Esophagus muscularis mucosa (tissue), 4 donors: ENCODE data around the gene RRBP1. TPM values are rescaled to one million over a fixed set of nuclear protein-coding genes. Genes with fewer than 3 reads are reported as not detected.
A peak's percentile ranks its signal among the peaks of the same experiment; 100 is the strongest.

ENCODE experiments used
- DNase-seq: peaks from one replicate; pipeline ENCODE4 v3.0.0-alpha.2; 2017; ENCODE audit errors: extremely low spot score
- H3K27ac ChIP-seq, 4 donors: fragments of 200-600 bp; sonication (generic); replicated peaks in 1 of 4; 1 replicate in 3 of 4; 2 replicates in 1 of 4; pipeline ENCODE4 v1.5.1; 2016 to 2019; ENCODE audit warnings: mild to moderate bottlenecking in 1 of 4
- H3K27me3 ChIP-seq, 4 donors: fragments of 200-600 bp; sonication (generic); one replicate each; pipeline versions ENCODE4 v1.5.1 to v1.6.0; 2016 to 2019
- H3K36me3 ChIP-seq, 4 donors: fragments of 200-600 bp; sonication (generic); one replicate each; pipeline ENCODE4 v1.5.1; 2016 to 2019
- H3K4me1 ChIP-seq, 4 donors: fragments of 200-600 bp; sonication (generic); one replicate each; pipeline ENCODE4 v1.5.1; 2016 to 2019
- H3K4me3 ChIP-seq, 4 donors: fragments of 200-600 bp; sonication (generic); 1 replicate in 2 of 4; 2 replicates in 2 of 4; pipeline ENCODE4 v1.5.1; 2016 to 2019; ENCODE audit warnings: mild to moderate bottlenecking in 4 of 4, moderate library complexity in 1 of 4
- H3K9me3 ChIP-seq, 4 donors: fragments of 200-600 bp; sonication (generic); 1 replicate in 3 of 4; 2 replicates in 1 of 4; pipeline ENCODE4 v1.5.1; 2016 to 2019
- CTCF ChIP-seq, 3 experiments: fragments of 200-600 bp in 2 of 3; fragments of 450-650 bp in 1 of 3; sonication (generic) in 2 of 3; IDR thresholded peaks; one replicate each; pipeline ENCODE4 v1.5.1; 2017 to 2019; ENCODE audit warnings: antibody characterized with exemption in 3 of 3, mild to moderate bottlenecking in 2 of 3, moderate library complexity in 1 of 3
- EP300 ChIP-seq: sonication (generic); formaldehyde crosslinking; IDR thresholded peaks from one replicate; pipeline ENCODE4 v1.6.1; 2017; ENCODE audit warnings: antibody characterized with exemption
- POLR2A ChIP-seq: fragments of 450-650 bp; IDR thresholded peaks from one replicate; pipeline ENCODE4 v1.6.1; 2017; ENCODE audit warnings: antibody characterized with exemption, moderate library complexity, mild to moderate bottlenecking, low read depth
- POLR2AphosphoS5 ChIP-seq, 2 donors: sonication (generic); formaldehyde crosslinking; IDR thresholded peaks; one replicate each; pipeline ENCODE4 v1.6.1; 2017; ENCODE audit warnings: antibody characterized with exemption in 2 of 2
- WGBS: methylation state at CpG from one replicate; pipeline ENCODE4 v1.1.5; 2018; 5-methylcytosine and 5-hydroxymethylcytosine counted together
- intact Hi-C: fragments of 100-400 bp; cut with DNase I; formaldehyde crosslinking; loops from one replicate; pipeline ENCODE4 v1.15.1; 2023
- total RNA-seq, 4 donors: library from RNA; depleted of rRNA; stranded (reverse); fragments of >200 nt; gene quantifications; one replicate each; pipeline versions ENCODE4 v1.1.0 to v1.2.1, GENCODE V29; 2016

Gene RRBP1
- total RNA-seq, 4 donors from 2014 or later = 61.5 to 86.6 (median 65.4) TPM

GRCh38 chr20:17655865-17656479, 26.1 kb downstream of the RRBP1 start:
- no peak for DNase-seq
- intact Hi-C loops = no loop called here
- peaks cover 0 to 5% (median 2%) of the 10 kb centered on the region in 4 donors for H3K9me3 ChIP-seq
- 87% methylated on average over 11 of the region's 11 CpGs for WGBS
- no peak overlapping the region for H3K27ac ChIP-seq
- TF ChIP-seq POLR2AphosphoS5 (IDR thresholded peaks at IDR 0.05) (no peak), CTCF (IDR thresholded peaks at IDR 0.05) (no peak), POLR2A (no peak), EP300 (no peak)
- H3K4me1 ChIP-seq = peaks cover 12 to 46% (median 40%) of the 10 kb centered on the region in 4 donors
- no peak overlapping the region for H3K4me3 ChIP-seq
- H3K36me3 ChIP-seq = peaks cover 0 to 48% (median 33%) of the 10 kb centered on the region in 4 donors
- H3K27me3 ChIP-seq = no peaks in the 10 kb centered on the region

- Histone ChIP-seq H3K9me3 (peaks cover 0 to 5% (median 2%) of the 10 kb centered on the region in 4 donors), H3K4me1 (peaks cover 13 to 46% (median 41%) of the 10 kb centered on the region in 4 donors), H3K36me3 (peaks cover 0 to 48% (median 33%) of the 10 kb centered on the region in 4 donors), H3K27ac (peak overlapping the region in 2 of 4 donors; percentile 6 to 48), H3K27me3 (no peaks in the 10 kb centered on the region), H3K4me3 (no peak overlapping the region)
- DNase-seq = no peak
- intact Hi-C loops = no loop called here
- 77% methylated on average over 7 of the region's 7 CpGs for WGBS
- TF ChIP-seq POLR2AphosphoS5 (IDR thresholded peaks at IDR 0.05) (no peak), POLR2A (no peak), EP300 (no peak), CTCF (IDR thresholded peaks at IDR 0.05) (no peak)
These were observed 26.8 kb downstream of the RRBP1 start for GRCh38 chr20:17655286-17655651.

GRCh38 chr20:17654649-17655285, 27.3 kb downstream of the RRBP1 start:
- TF ChIP-seq POLR2AphosphoS5 (IDR thresholded peaks at IDR 0.05) (no peak), EP300 (no peak), CTCF (IDR thresholded peaks at IDR 0.05) (peak in 1 of 3 experiments; percentile 55)
- peak overlapping the region in 2 of 4 donors; percentile 6 to 48 for H3K27ac ChIP-seq

GRCh38 chr20:17653835-17654648, 28.0 kb downstream of the RRBP1 start:
- Histone ChIP-seq H3K36me3 (peaks cover 0 to 40% (median 28%) of the 10 kb centered on the region in 4 donors), H3K4me1 (peaks cover 25 to 58% (median 51%) of the 10 kb centered on the region in 4 donors), H3K4me3 (no peak overlapping the region), H3K9me3 (peaks cover 0 to 5% (median 2%) of the 10 kb centered on the region in 4 donors), H3K27me3 (no peaks in the 10 kb centered on the region), H3K27ac (no peak overlapping the region)
- TF ChIP-seq CTCF (IDR thresholded peaks at IDR 0.05) (no peak), POLR2AphosphoS5 (IDR thresholded peaks at IDR 0.05) (no peak)
- intact Hi-C loops = no loop called here
- DNase-seq = no peak
- 95% methylated on average over 11 of the region's 11 CpGs for WGBS

More at GRCh38 chr20:17654649-17655285, 27.3 kb downstream of the RRBP1 start:
- intact Hi-C loops = no loop called here
- H3K9me3 ChIP-seq = peaks cover 0 to 5% (median 2%) of the 10 kb centered on the region in 4 donors
- no peaks in the 10 kb centered on the region for H3K27me3 ChIP-seq
- WGBS = 72% methylated on average over 7 of the region's 7 CpGs
- no peak overlapping the region for H3K4me3 ChIP-seq
- no peak for DNase-seq
- peaks cover 18 to 51% (median 44%) of the 10 kb centered on the region in 4 donors for H3K4me1 ChIP-seq
- peaks cover 0 to 44% (median 30%) of the 10 kb centered on the region in 4 donors for H3K36me3 ChIP-seq
